Activated B cell treated with CpG ODN at 0.5 μM for 24 hours (primary cell): Measurements from ENCODE around the gene LRRC31. TPM values are rescaled to one million over a fixed set of nuclear protein-coding genes. Genes with fewer than 3 reads are reported as not detected.

Experiments used
- ATAC-seq: fragments of 200-7000 bp; cut with Tn5 transposase; one replicate; pipeline ENCODE4 v1.10.0; 2021; ENCODE audit warnings: low read depth, mild to moderate bottlenecking, moderate library complexity
- CTCF ChIA-PET: fragments of 350-600 bp; sonication (Branson Sonifier 250); formaldehyde crosslinking; loops from one replicate; lab custom pipeline; 2021; ENCODE audit warnings: antibody characterized with exemption; lab: Charles Lee
- POLR2A ChIA-PET: fragments of 350-600 bp; sonication (Branson Sonifier 250); formaldehyde crosslinking; loops from one replicate; lab custom pipeline; 2021; ENCODE audit warnings: antibody characterized with exemption; lab: Charles Lee
- DNase-seq: peaks from one replicate; pipeline ENCODE4 v3.0.0; 2022
- H3K27ac Mint-ChIP-seq: one replicate; pipeline ENCODE4 v1.8.0; 2020; ENCODE audit warnings: mixed read lengths
- H3K27me3 Mint-ChIP-seq: one replicate; pipeline ENCODE4 v1.8.0; 2021; ENCODE audit warnings: mixed read lengths
- H3K36me3 Mint-ChIP-seq: one replicate; pipeline ENCODE4 v1.8.0; 2021; ENCODE audit warnings: low read depth, mixed read lengths
- H3K4me1 Mint-ChIP-seq: one replicate; pipeline ENCODE4 v1.8.0; 2021; ENCODE audit warnings: mixed read lengths
- H3K4me3 Mint-ChIP-seq: one replicate; pipeline ENCODE4 v1.8.0; 2020; ENCODE audit warnings: mild to moderate bottlenecking, mixed read lengths
- H3K9me3 Mint-ChIP-seq: one replicate; pipeline ENCODE4 v1.8.0; 2020; ENCODE audit warnings: mixed read lengths
- intact Hi-C: fragments of 100-400 bp; cut with micrococcal nuclease; formaldehyde crosslinking; loops from one replicate; pipeline ENCODE4 v1.15.1; 2024
- total RNA-seq: library from RNA; stranded (reverse); gene quantifications from 2 replicates; pipeline ENCODE4 v1.2.3, GENCODE V29; 2022
- TF ChIP-seq, protein P1 (sequence below): fragments of 200-600 bp; IDR thresholded peaks from one replicate; pipeline ENCODE4 v1.8.0; 2022; ENCODE audit warnings: antibody characterized with exemption, mild to moderate bottlenecking

Gene LRRC31
- total RNA-seq, 1 donor from 2014 or later = not detected

DNA sequence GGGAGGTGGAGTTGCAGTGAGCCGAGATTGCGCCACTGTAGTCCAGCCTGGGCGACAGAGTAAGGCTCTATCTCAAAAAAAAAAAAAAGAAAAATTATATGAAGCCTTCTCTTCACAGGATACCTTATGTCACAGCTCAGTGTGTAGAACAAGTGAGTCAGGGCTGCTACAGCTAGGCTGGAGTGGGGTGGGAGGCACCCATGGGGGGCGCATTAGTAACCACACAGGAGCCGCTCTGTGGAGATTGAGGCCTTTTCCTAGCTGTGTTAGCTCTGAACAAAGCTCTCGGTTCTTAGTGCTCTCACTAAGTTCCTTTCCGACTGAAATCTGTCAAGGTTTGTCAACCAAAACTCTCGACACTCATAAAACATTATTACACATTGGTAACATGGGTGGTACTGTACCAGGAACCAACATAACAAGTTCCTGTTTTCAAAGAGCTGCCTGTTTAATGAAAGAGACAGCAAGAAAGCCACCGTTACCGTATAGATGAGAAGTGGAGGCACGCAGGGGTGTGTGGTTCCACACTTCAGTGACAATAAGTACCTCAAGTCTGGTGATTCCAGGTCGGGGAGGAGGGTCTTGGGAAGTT lies 4.5 kb downstream of the LRRC31 start:
- H3K27ac Mint-ChIP-seq = peak overlapping the region; percentile 92
- ChIA-PET POLR2A (interaction anchor here (0.5 to 4.8 kb wide), 27 partner anchors 9 to 491 kb away, joined by 3 to 83 read pairs (median 5); partner anchors contain the start of genes GPR160, LRRC34, LRRIQ4 and MYNN), CTCF (interaction anchor here (0.6 to 5.3 kb wide), 9 partner anchors 52 to 444 kb away, joined by 3 to 61 read pairs (median 3); partner anchors contain the start of genes LRRC34, LRRIQ4 and SEC62)
- H3K9me3 Mint-ChIP-seq = no peaks in the 10 kb centered on the region
- no peaks in the 10 kb centered on the region for H3K27me3 Mint-ChIP-seq
- intact Hi-C loops = loop anchor here (1.0 to 10.0 kb wide), 6 partner anchors 52 to 947 kb away; partner anchors contain the start of gene PHC3
- peak; percentile 30 for DNase-seq
- peak; percentile 81 for ATAC-seq
- H3K4me1 Mint-ChIP-seq = peaks cover 37% of the 10 kb centered on the region
- no peaks in the 10 kb centered on the region for H3K36me3 Mint-ChIP-seq
- TF ChIP-seq, protein P1, sequence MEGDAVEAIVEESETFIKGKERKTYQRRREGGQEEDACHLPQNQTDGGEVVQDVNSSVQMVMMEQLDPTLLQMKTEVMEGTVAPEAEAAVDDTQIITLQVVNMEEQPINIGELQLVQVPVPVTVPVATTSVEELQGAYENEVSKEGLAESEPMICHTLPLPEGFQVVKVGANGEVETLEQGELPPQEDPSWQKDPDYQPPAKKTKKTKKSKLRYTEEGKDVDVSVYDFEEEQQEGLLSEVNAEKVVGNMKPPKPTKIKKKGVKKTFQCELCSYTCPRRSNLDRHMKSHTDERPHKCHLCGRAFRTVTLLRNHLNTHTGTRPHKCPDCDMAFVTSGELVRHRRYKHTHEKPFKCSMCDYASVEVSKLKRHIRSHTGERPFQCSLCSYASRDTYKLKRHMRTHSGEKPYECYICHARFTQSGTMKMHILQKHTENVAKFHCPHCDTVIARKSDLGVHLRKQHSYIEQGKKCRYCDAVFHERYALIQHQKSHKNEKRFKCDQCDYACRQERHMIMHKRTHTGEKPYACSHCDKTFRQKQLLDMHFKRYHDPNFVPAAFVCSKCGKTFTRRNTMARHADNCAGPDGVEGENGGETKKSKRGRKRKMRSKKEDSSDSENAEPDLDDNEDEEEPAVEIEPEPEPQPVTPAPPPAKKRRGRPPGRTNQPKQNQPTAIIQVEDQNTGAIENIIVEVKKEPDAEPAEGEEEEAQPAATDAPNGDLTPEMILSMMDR = no peak
- peak overlapping the region; percentile 63 for H3K4me3 Mint-ChIP-seq

DNA sequence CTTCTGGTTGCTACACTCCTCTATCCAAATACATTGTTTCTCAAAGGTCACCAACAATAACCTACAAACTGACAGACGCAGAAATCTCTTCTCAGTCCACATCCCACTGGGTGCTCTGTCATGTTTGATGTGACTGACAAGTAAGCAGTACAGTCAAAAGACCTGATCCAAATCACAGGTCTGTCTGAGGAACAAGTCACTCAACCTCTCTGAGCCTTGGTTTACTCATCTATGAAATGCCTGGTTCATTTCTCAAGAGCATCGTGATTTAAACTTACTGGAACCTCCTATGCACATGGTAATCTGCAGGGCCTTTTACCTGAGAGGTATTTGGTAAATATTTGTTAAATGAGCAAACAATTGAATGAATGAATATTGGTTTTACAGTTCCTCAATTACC lies 5.5 kb downstream of the LRRC31 start:
- peaks cover 30% of the 10 kb centered on the region for H3K4me1 Mint-ChIP-seq
- no peaks in the 10 kb centered on the region for H3K9me3 Mint-ChIP-seq
- CTCF ChIA-PET = interaction anchor here (0.8 to 5.3 kb wide), 8 partner anchors 50 to 947 kb away, joined by 3 to 61 read pairs (median 6); partner anchors contain the start of genes MYNN and SEC62
- intact Hi-C loops = loop anchor here (2.0 to 10.0 kb wide), 3 partner anchors 77 to 321 kb away; partner anchors contain the start of gene PHC3
- no peaks in the 10 kb centered on the region for H3K36me3 Mint-ChIP-seq
- no peaks in the 10 kb centered on the region for H3K27me3 Mint-ChIP-seq
- DNase-seq (no peak), ATAC-seq (no peak)
- peak overlapping the region; percentile 18 for H3K27ac Mint-ChIP-seq
- no peak overlapping the region for H3K4me3 Mint-ChIP-seq
- TF ChIP-seq, protein P1 = no peak
- POLR2A ChIA-PET = interaction anchor here (0.8 to 4.8 kb wide), 7 partner anchors 10 to 492 kb away, joined by 3 to 83 read pairs (median 7); partner anchors contain the start of gene SEC62

DNA sequence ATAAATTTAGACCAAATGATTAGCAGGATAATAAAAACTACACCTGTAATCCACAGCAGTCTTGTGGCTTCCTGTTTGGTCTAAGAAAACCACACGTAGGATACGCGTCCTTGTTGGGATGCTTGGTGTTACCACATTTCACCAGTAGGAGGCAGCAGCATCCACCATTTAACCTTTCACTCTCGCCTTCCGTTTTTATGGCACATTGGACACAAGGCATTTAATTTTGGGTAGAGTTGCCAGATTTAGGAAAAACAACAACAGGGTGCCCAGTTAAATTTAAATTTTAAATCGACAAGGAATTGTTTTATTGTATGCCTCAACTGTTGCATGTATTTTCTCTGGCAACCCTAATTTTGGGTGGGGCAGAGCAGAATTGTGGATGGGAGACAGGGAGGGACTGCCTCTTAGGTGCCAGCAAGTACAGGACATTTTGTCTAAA lies 6.3 kb downstream of the LRRC31 start:
- H3K4me1 Mint-ChIP-seq = peaks cover 30% of the 10 kb centered on the region
- TF ChIP-seq, protein P1 = peak; percentile 94
- no peaks in the 10 kb centered on the region for H3K9me3 Mint-ChIP-seq
- peak overlapping the region; percentile 35 for H3K27ac Mint-ChIP-seq
- POLR2A ChIA-PET = interaction anchor here (1.3 to 2.5 kb wide), 3 partner anchors 17 to 91 kb away, joined by 4 to 31 read pairs (median 5); no protein-coding TSS in a partner anchor
- DNase-seq = peak; percentile 49
- CTCF ChIA-PET = interaction anchor here (0.6 to 5.3 kb wide), 16 partner anchors 13 to 502 kb away, joined by 3 to 61 read pairs (median 4); partner anchors contain the start of genes LRRC34, LRRIQ4, MYNN and SEC62
- no peaks in the 10 kb centered on the region for H3K27me3 Mint-ChIP-seq
- intact Hi-C loops = loop anchor here (1.0 to 10.0 kb wide), 10 partner anchors 17 to 547 kb away; partner anchors contain the start of genes PHC3 and SEC62
- H3K36me3 Mint-ChIP-seq = no peaks in the 10 kb centered on the region
- ATAC-seq = peak; percentile 50
- peak overlapping the region; percentile 19 for H3K4me3 Mint-ChIP-seq

DNA sequence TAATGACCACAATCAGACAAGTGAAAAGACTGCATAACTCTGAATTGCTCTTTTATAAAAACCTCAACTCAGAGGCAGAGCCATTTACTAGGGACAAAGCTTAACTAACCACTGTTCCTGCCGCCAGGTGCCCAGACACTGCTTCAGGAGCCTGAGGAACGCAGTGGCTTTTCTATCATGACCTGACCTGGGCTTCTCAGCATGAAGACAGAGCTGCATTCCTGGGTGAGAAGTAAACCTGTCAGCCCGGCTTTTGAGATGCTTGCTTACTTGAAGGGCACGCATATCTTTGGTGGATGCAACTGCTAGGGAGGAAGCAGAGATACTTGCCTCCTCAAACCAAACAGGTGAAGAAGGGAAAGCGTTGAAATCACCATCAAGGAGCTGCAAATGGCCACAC lies 7.9 kb downstream of the LRRC31 start:
- H3K4me3 Mint-ChIP-seq = no peak overlapping the region
- ATAC-seq (no peak), DNase-seq (no peak)
- TF ChIP-seq, protein P1 = no peak
- H3K27ac Mint-ChIP-seq = no peak overlapping the region
- CTCF ChIA-PET = interaction anchor here (0.7 to 5.3 kb wide), 10 partner anchors 32 to 192 kb away, joined by 3 to 61 read pairs (median 6); partner anchors contain the start of gene SEC62
- peaks cover 30% of the 10 kb centered on the region for H3K4me1 Mint-ChIP-seq
- intact Hi-C loops = loop anchor here (5.0 to 10.0 kb wide), 2 partner anchors 235 to 323 kb away; partner anchors contain the start of gene PHC3
- POLR2A ChIA-PET = interaction anchor here (0.7 to 1.4 kb wide), 4 partner anchors 23 to 159 kb away, joined by 3 to 4 read pairs (median 3); no protein-coding TSS in a partner anchor
- H3K9me3 Mint-ChIP-seq = no peaks in the 10 kb centered on the region
- H3K27me3 Mint-ChIP-seq = no peaks in the 10 kb centered on the region
- H3K36me3 Mint-ChIP-seq = no peaks in the 10 kb centered on the region
